HEK293 (cell line): ENCODE results near the gene TMOD4.

ENCODE experiments used
- CTCF ChIA-PET: fragments of 350-600 bp; formaldehyde crosslinking; extraction: SDS; loops from one replicate; lab custom pipeline; 2021; ENCODE audit warnings: antibody characterized with exemption; lab: Yijun Ruan, JAX
- POLR2A ChIA-PET: fragments of 300-600 bp; formaldehyde crosslinking; extraction: SDS; loops from one replicate; lab custom pipeline; 2020; ENCODE audit warnings: antibody characterized with exemption, inconsistent platforms; lab: Yijun Ruan, JAX
- H3K27ac ChIP-seq: fragments of 200-500 bp; sonication (Bioruptor generic); 2 replicates; pipeline ENCODE4 v1.5.1; 2014; ENCODE audit warnings: low read depth, low read length, control low read depth, inconsistent platforms; ENCODE audit errors: extremely low read depth
- H3K36me3 ChIP-seq, 2 experiments: fragments of 200-500 bp in 1 of 2; sonication (Bioruptor generic) in 1 of 2; 1 replicate in 1 of 2; 2 replicates in 1 of 2; pipeline ENCODE4 v1.5.1; 2014 to 2017; ENCODE audit warnings: inconsistent platforms in 2 of 2, low read length in 2 of 2; ENCODE audit not compliant: control insufficient read depth in 2 of 2, insufficient read depth in 1 of 2
- H3K4me1 ChIP-seq: fragments of 200-500 bp; sonication (Bioruptor generic); 2 replicates; pipeline ENCODE4 v1.5.1; 2014; ENCODE audit warnings: mild to moderate bottlenecking, low read length, inconsistent platforms; ENCODE audit not compliant: control insufficient read depth, insufficient read depth
- H3K4me3 ChIP-seq: 2 replicates; pipeline ENCODE4 v1.5.1; 2011; ENCODE audit warnings: low read depth, mild to moderate bottlenecking, control low read depth, low read length, moderate library complexity
- H3K9me3 ChIP-seq: fragments of 200-500 bp; sonication (Bioruptor generic); 2 replicates; pipeline ENCODE4 v1.5.1; 2014; ENCODE audit warnings: low read depth, low read length, inconsistent platforms; ENCODE audit not compliant: control insufficient read depth, insufficient read depth
- FEZF1 ChIP-seq: fragments of 450-650 bp; formaldehyde crosslinking; IDR thresholded peaks from 2 replicates; pipeline ENCODE4 v1.5.1; 2016; ENCODE audit warnings: missing biosample characterization, missing genetic modification characterization
- GLIS1 ChIP-seq: fragments of 450-650 bp; formaldehyde crosslinking; IDR thresholded peaks from 2 replicates; pipeline ENCODE4 v1.5.1; 2016; ENCODE audit warnings: missing biosample characterization, missing genetic modification characterization
- HOXD13 ChIP-seq: sonication (generic); formaldehyde crosslinking; IDR thresholded peaks from 2 replicates; pipeline ENCODE4 v1.8.0; 2022; ENCODE audit warnings: missing genetic modification reagents, borderline replicate concordance
- KLF10 ChIP-seq: fragments of 450-650 bp; IDR thresholded peaks from 2 replicates; pipeline ENCODE4 v1.5.1; 2018; ENCODE audit warnings: missing biosample characterization, mild to moderate bottlenecking, missing genetic modification characterization
- KLF16 ChIP-seq: fragments of 450-650 bp; formaldehyde crosslinking; IDR thresholded peaks from 2 replicates; pipeline ENCODE4 v1.5.1; 2017; ENCODE audit warnings: missing biosample characterization, missing genetic modification characterization
- SP2 ChIP-seq: fragments of 450-650 bp; formaldehyde crosslinking; IDR thresholded peaks from 2 replicates; pipeline ENCODE4 v1.5.1; 2016; ENCODE audit warnings: missing biosample characterization, missing genetic modification characterization
- ZNF121 ChIP-seq: fragments of 450-650 bp; formaldehyde crosslinking; IDR thresholded peaks from 2 replicates; pipeline ENCODE4 v1.5.1; 2016; ENCODE audit warnings: missing biosample characterization, missing genetic modification characterization
- ZNF16 ChIP-seq: fragments of 450-650 bp; formaldehyde crosslinking; IDR thresholded peaks from 2 replicates; pipeline ENCODE4 v1.5.1; 2016; ENCODE audit warnings: low read depth, missing biosample characterization, missing genetic modification characterization
- ZNF202 ChIP-seq: fragments of 450-650 bp; formaldehyde crosslinking; IDR thresholded peaks from 2 replicates; pipeline ENCODE4 v1.5.1; 2016; ENCODE audit warnings: missing biosample characterization, missing genetic modification characterization, borderline replicate concordance
- ZNF23 ChIP-seq: fragments of 450-650 bp; formaldehyde crosslinking; IDR thresholded peaks from 2 replicates; pipeline ENCODE4 v1.5.1; 2016; ENCODE audit warnings: missing biosample characterization, missing genetic modification characterization, borderline replicate concordance
- ZNF404 ChIP-seq: fragments of 450-650 bp; formaldehyde crosslinking; IDR thresholded peaks from 2 replicates; pipeline ENCODE4 v1.5.1; 2017; ENCODE audit warnings: missing biosample characterization, missing genetic modification characterization
- ZNF529 ChIP-seq: fragments of 450-650 bp; formaldehyde crosslinking; IDR thresholded peaks from 2 replicates; pipeline ENCODE4 v1.5.1; 2017; ENCODE audit warnings: missing genetic modification characterization, missing biosample characterization; ENCODE audit not compliant: insufficient replicate concordance
- ZNF548 ChIP-seq: fragments of 450-650 bp; formaldehyde crosslinking; IDR thresholded peaks from 2 replicates; pipeline ENCODE4 v1.5.1; 2016; ENCODE audit warnings: missing biosample characterization, missing genetic modification characterization
- ZNF626 ChIP-seq: fragments of 450-650 bp; sonication (Bioruptor Pico); formaldehyde crosslinking; IDR thresholded peaks from 2 replicates; pipeline ENCODE4 v1.5.1; 2018; ENCODE audit warnings: missing biosample characterization, missing genetic modification characterization, inconsistent platforms
- ZNF704 ChIP-seq: fragments of 450-650 bp; formaldehyde crosslinking; IDR thresholded peaks from 2 replicates; pipeline ENCODE4 v1.5.1; 2016; ENCODE audit warnings: missing biosample characterization, missing genetic modification characterization
- ZNF776 ChIP-seq: fragments of 450-650 bp; formaldehyde crosslinking; IDR thresholded peaks from 2 replicates; pipeline ENCODE4 v1.5.0; 2017; ENCODE audit warnings: missing biosample characterization, missing genetic modification characterization, borderline replicate concordance
- ZNF785 ChIP-seq: fragments of 450-650 bp; formaldehyde crosslinking; IDR thresholded peaks from 2 replicates; pipeline ENCODE4 v1.5.1; 2016; ENCODE audit warnings: missing biosample characterization, missing genetic modification characterization
- ZNF830 ChIP-seq: fragments of 450-650 bp; IDR thresholded peaks from 2 replicates; pipeline ENCODE4 v1.5.0; 2018; ENCODE audit warnings: missing biosample characterization, missing genetic modification characterization, low read depth, mild to moderate bottlenecking, moderate library complexity
- TF ChIP-seq, protein P1 (sequence below): fragments of 450-650 bp; formaldehyde crosslinking; IDR thresholded peaks from 2 replicates; pipeline ENCODE4 v1.5.1; 2016; ENCODE audit warnings: missing biosample characterization, missing genetic modification characterization, borderline replicate concordance
- TF ChIP-seq, protein P2 (sequence below): fragments of 450-650 bp; formaldehyde crosslinking; IDR thresholded peaks from 2 replicates; pipeline ENCODE4 v1.5.1; 2016; ENCODE audit warnings: missing biosample characterization, missing genetic modification characterization

The TMOD4 gene

DNA sequence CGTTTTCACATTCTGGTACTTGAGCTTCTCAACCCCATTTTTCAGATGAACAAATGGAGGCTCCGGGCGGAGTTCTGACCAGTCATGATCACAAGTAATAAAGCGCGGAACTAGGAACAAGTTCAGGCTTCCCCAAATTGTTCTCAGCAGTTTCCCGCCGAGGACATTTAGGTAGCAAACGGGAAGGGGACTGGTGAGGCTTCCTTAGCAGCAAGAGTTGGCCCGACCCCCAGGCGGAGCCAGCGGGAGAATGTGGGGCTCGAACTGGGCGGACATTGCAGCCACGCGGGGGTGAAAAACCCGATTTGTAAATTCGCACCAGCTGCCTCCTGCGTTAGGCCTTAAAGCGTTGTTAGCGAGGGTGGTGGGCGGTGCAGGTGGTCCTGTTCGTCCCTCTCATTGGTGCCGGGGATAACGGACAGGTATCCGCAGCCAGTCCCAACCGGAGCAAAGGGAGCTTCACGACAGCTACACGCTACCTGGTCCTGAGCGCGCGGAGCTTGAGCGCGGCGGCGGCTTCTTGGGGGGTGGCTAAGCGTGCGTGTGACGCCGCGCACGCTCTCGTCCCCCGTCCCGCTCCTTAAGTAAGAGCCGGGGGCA, 44.7 kb downstream of the TMOD4 start:
- no peak overlapping the region for H3K4me3 ChIP-seq
- no peak for TF ChIP-seq ZNF548 (tag by site-specific recombination)
- 0 out of 2 replicates have a peak, but pooled peaks cover 2% of the 10 kb centered on the region for H3K4me1 ChIP-seq
- ChIA-PET POLR2A (no interaction called here), CTCF (interaction anchor here (1.1 kb wide), 1 partner anchor 68 kb away, joined by 3 read pairs; no protein-coding TSS in a partner anchor)
- H3K27ac ChIP-seq: no peak overlapping the region
- peaks cover 0 to 34% of the 10 kb centered on the region in 2 experiments; a peak in 1 of 3 replicates for H3K36me3 ChIP-seq
- no peaks in the 10 kb centered on the region for H3K9me3 ChIP-seq

GRCh38 chr1:151128800-151129199, 47.0 kb downstream of the TMOD4 start:
- ChIA-PET CTCF (interaction anchor here (0.6 to 2.1 kb wide), 2 partner anchors 29 to 61 kb away, joined by 4 to 5 read pairs; no protein-coding TSS in a partner anchor), POLR2A (interaction anchor here (0.6 to 0.7 kb wide), 3 partner anchors 29 to 594 kb away, joined by 3 to 7 read pairs (median 4); no protein-coding TSS in a partner anchor)
- Histone ChIP-seq H3K4me3 (no peak overlapping the region), H3K4me1 (0 out of 2 replicates have a peak, but pooled peaks cover 2% of the 10 kb centered on the region), H3K27ac (no peak overlapping the region), H3K9me3 (no peaks in the 10 kb centered on the region), H3K36me3 (peaks cover 0 to 11% of the 10 kb centered on the region in 2 experiments; a peak in 1 of 3 replicates)
- TF ChIP-seq KLF16 (no peak), ZNF121 (no peak), ZNF404 (no peak), GLIS1 (no peak), ZNF704 (tag by site-specific recombination) (no peak), KLF10 (tag by site-specific recombination) (no peak), SP2 (no peak), ZNF202 (tag by site-specific recombination) (no peak), HOXD13 (CRISPR knock-in tag) (no peak), ZNF830 (tag by site-specific recombination) (no peak), ZNF626 (tag by site-specific recombination) (no peak), ZNF785 (tag by site-specific recombination) (no peak), ZNF16 (no peak), ZNF529 (tag by site-specific recombination) (no peak), ZNF23 (tag by site-specific recombination) (no peak), FEZF1 (tag by site-specific recombination) (no peak), ZNF776 (no peak)
- TF ChIP-seq, protein P1, sequence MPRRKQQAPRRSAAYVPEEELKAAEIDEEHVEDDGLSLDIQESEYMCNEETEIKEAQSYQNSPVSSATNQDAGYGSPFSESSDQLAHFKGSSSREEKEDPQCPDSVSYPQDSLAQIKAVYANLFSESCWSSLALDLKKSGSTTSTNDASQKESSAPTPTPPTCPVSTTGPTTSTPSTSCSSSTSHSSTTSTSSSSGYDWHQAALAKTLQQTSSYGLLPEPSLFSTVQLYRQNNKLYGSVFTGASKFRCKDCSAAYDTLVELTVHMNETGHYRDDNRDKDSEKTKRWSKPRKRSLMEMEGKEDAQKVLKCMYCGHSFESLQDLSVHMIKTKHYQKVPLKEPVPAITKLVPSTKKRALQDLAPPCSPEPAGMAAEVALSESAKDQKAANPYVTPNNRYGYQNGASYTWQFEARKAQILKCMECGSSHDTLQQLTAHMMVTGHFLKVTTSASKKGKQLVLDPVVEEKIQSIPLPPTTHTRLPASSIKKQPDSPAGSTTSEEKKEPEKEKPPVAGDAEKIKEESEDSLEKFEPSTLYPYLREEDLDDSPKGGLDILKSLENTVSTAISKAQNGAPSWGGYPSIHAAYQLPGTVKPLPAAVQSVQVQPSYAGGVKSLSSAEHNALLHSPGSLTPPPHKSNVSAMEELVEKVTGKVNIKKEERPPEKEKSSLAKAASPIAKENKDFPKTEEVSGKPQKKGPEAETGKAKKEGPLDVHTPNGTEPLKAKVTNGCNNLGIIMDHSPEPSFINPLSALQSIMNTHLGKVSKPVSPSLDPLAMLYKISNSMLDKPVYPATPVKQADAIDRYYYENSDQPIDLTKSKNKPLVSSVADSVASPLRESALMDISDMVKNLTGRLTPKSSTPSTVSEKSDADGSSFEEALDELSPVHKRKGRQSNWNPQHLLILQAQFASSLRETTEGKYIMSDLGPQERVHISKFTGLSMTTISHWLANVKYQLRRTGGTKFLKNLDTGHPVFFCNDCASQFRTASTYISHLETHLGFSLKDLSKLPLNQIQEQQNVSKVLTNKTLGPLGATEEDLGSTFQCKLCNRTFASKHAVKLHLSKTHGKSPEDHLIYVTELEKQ (tag by site-specific recombination): no peak
- TF ChIP-seq, protein P2, sequence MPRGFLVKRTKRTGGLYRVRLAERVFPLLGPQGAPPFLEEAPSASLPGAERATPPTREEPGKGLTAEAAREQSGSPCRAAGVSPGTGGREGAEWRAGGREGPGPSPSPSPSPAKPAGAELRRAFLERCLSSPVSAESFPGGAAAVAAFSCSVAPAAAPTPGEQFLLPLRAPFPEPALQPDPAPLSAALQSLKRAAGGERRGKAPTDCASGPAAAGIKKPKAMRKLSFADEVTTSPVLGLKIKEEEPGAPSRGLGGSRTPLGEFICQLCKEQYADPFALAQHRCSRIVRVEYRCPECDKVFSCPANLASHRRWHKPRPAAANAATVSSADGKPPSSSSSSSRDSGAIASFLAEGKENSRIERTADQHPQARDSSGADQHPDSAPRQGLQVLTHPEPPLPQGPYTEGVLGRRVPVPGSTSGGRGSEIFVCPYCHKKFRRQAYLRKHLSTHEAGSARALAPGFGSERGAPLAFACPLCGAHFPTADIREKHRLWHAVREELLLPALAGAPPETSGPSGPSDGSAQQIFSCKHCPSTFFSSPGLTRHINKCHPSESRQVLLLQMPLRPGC (tag by site-specific recombination): no peak
